ENCODE measurements around the gene ENOPH1. TPM values are rescaled to one million over a fixed set of nuclear protein-coding genes. Genes with fewer than 3 reads are reported as not detected.

The ENOPH1 gene
- total and polyA plus RNA-seq, 2 of the 13 experiments (the other 11 are each of a cell fraction or from before 2014, with no cell fraction given) = 15.5 to 64.3 TPM

- no peak for TF ChIP-seq MAFF (IDR thresholded peaks at IDR 0.05; ENCODE audit: low read depth, low read length)
- no peak for TF ChIP-seq HIVEP1 (CRISPR knock-in tag; IDR thresholded peaks at IDR 0.05)
- TF ChIP-seq ZNF264 (CRISPR knock-in tag; IDR thresholded peaks at IDR 0.05) = no peak
- no peak for TF ChIP-seq HNF1A (IDR thresholded peaks at IDR 0.05; ENCODE audit: low read depth)
- no peak for TF ChIP-seq HNF1A (CRISPR knock-in tag; IDR thresholded peaks at IDR 0.05; ENCODE audit: borderline replicate concordance)
- no peak for TF ChIP-seq ZBTB43 (CRISPR knock-in tag; conservative IDR thresholded peaks at IDR 0.05)
- TF ChIP-seq ZNF710 (CRISPR knock-in tag; IDR thresholded peaks at IDR 0.05; ENCODE audit: borderline replicate concordance) = peak; percentile 25; the same call in 1 of the 2 replicates
- no peak for TF ChIP-seq ZNF251 (CRISPR knock-in tag; IDR thresholded peaks at IDR 0.05)
- TF ChIP-seq MTF1 (CRISPR knock-in tag; IDR thresholded peaks at IDR 0.05) = no peak
- TF ChIP-seq ZSCAN12 (CRISPR knock-in tag; IDR thresholded peaks at IDR 0.05) = no peak
- no peak for TF ChIP-seq ZNF281 (CRISPR knock-in tag; IDR thresholded peaks at IDR 0.05; ENCODE audit: borderline replicate concordance)
- no peak for TF ChIP-seq PHF8 (CRISPR knock-in tag; IDR thresholded peaks at IDR 0.05)
- no peak for TF ChIP-seq SYNCRIP (IDR thresholded peaks at IDR 0.05; ENCODE audit: insufficient read depth, low read depth, low read length)
- TF ChIP-seq MLLT10 (CRISPR knock-in tag; IDR thresholded peaks at IDR 0.05) = no peak
- TF ChIP-seq GATAD2A (CRISPR knock-in tag; IDR thresholded peaks at IDR 0.05) = peak; percentile 72
- no peak for TF ChIP-seq ZNF354B (CRISPR knock-in tag; IDR thresholded peaks at IDR 0.05)
- TF ChIP-seq ZNF567 (CRISPR knock-in tag; IDR thresholded peaks at IDR 0.05; ENCODE audit: borderline replicate concordance) = 0 out of 2 replicates have a peak, but pooled peaks have one; percentile 39
- no peak for TF ChIP-seq TARDBP (CRISPR knock-in tag; IDR thresholded peaks at IDR 0.05)
- no peak for TF ChIP-seq ARNTL (CRISPR knock-in tag; IDR thresholded peaks at IDR 0.05)
- TF ChIP-seq ZNF768 (CRISPR knock-in tag; IDR thresholded peaks at IDR 0.05) = no peak
These were observed 4.6 kb downstream of the ENOPH1 start (continued) for GRCh38 chr4:82434949-82435348.
